Small intestine (tissue), 7 donors: ENCODE data around the gene METTL23. TPM values are rescaled to one million over a fixed set of nuclear protein-coding genes. Genes with fewer than 3 reads are reported as not detected.
A peak's percentile ranks its signal among the peaks of the same experiment; 100 is the strongest.

Experiments
- DNase-seq, 2 donors: peaks; one replicate each; pipeline versions ENCODE4 v3.0.0 to v3.0.0-alpha.2; 2013
- FAIRE-seq: peaks from 2 replicates; lab custom pipeline; 2012; peaks lifted over from hg19 to GRCh38; lab: Jason Lieb, UNC
- H3K27ac ChIP-seq, 3 donors: one replicate each; pipeline ENCODE4 v1.5.1; 2013; ENCODE audit warnings: low read length in 2 of 3, mild to moderate bottlenecking in 2 of 3, control low read depth in 1 of 3, inconsistent platforms in 1 of 3, low read depth in 1 of 3, moderate library complexity in 1 of 3
- H3K27me3 ChIP-seq, 3 donors: one replicate each; pipeline ENCODE4 v1.6.1; 2013; ENCODE audit warnings: low read length in 3 of 3, inconsistent platforms in 1 of 3; ENCODE audit not compliant: control insufficient read depth in 3 of 3, insufficient read depth in 3 of 3
- H3K36me3 ChIP-seq, 3 donors: one replicate each; pipeline ENCODE4 v1.6.1; 2013; ENCODE audit warnings: low read length in 3 of 3, inconsistent platforms in 1 of 3, low read depth in 1 of 3, mild to moderate bottlenecking in 1 of 3, moderate library complexity in 1 of 3; ENCODE audit not compliant: control insufficient read depth in 3 of 3, insufficient read depth in 2 of 3
- H3K4me1 ChIP-seq, 3 donors: one replicate each; pipeline ENCODE4 v1.6.1; 2013; ENCODE audit warnings: low read length in 2 of 3, inconsistent platforms in 1 of 3, low read depth in 1 of 3, mild to moderate bottlenecking in 1 of 3, moderate library complexity in 1 of 3; ENCODE audit not compliant: control insufficient read depth in 3 of 3, insufficient read depth in 2 of 3
- H3K4me3 ChIP-seq, 3 donors: one replicate each; pipeline ENCODE4 v1.5.1; 2013; ENCODE audit warnings: low read length in 3 of 3, control low read depth in 1 of 3, inconsistent platforms in 1 of 3, low read depth in 1 of 3, mild to moderate bottlenecking in 1 of 3, moderate library complexity in 1 of 3
- H3K9me3 ChIP-seq, 2 donors: one replicate each; pipeline ENCODE4 v1.6.1; 2013; ENCODE audit warnings: low read depth in 1 of 2, low read length in 1 of 2; ENCODE audit not compliant: control insufficient read depth in 2 of 2, insufficient read depth in 1 of 2
- WGBS, 3 donors: extraction: QIAGEN DNeasy Blood & Tissue Kit; methylation state at CpG; one replicate each; pipeline ENCODE4 v1.1.7; 2013; 5-methylcytosine and 5-hydroxymethylcytosine counted together
- polyA plus RNA-seq, 4 donors: library from polyadenylated mRNA; stranded (reverse) in 3 of 4; unstranded in 1 of 4; fragments of 200-250 nt in 3 of 4; fragments of 120-200 nt in 1 of 4; gene quantifications; one replicate each; pipeline versions ENCODE4 v1.2.1 to v1.2.3, GENCODE V29; 2013
- donor health status: healthy with polysubstance abuse.
- donor health status: control.
- donor health status: control.
- donor health status: Bipolar disorder and iron deficiency.
- donor health status: healthy.

Gene METTL23
- polyA plus RNA-seq, 4 donors: 28.8 to 41.8 (median 37.7) TPM

- no peaks in the 10 kb centered on the region for H3K9me3 ChIP-seq
- peaks cover 9 to 29% (median 12%) of the 10 kb centered on the region in 3 donors for H3K36me3 ChIP-seq
- FAIRE-seq: no peak
- peaks cover 0 to 5% (median 4%) of the 10 kb centered on the region in 3 donors for H3K4me1 ChIP-seq
- H3K4me3 ChIP-seq: no peak overlapping the region
- WGBS, 3 donors: 58 to 62% (median 60%) methylated on average over 3 of the region's 3 CpGs
- H3K27me3 ChIP-seq: no peaks in the 10 kb centered on the region
- H3K27ac ChIP-seq: no peak overlapping the region
- DNase-seq: no peak
Measured at GRCh38 chr17:76732734-76733617, 6.3 kb downstream of the METTL23 start.

GRCh38 chr17:76733618-76733957, 6.9 kb downstream of the METTL23 start:
- Histone ChIP-seq H3K27ac (no peak overlapping the region), H3K4me3 (peak overlapping the region in 1 of 3 donors; percentile 3), H3K4me1 (peaks cover 0 to 6% (median 5%) of the 10 kb centered on the region in 3 donors), H3K36me3 (peaks cover 9 to 29% (median 12%) of the 10 kb centered on the region in 3 donors), H3K9me3 (no peaks in the 10 kb centered on the region), H3K27me3 (no peaks in the 10 kb centered on the region)
- no peak for FAIRE-seq
- DNase-seq: no peak
- WGBS, 3 donors: 41 to 63% (median 53%) methylated on average over 1 of the region's 1 CpG

- FAIRE-seq: no peak
- Histone ChIP-seq H3K27me3 (no peaks in the 10 kb centered on the region), H3K4me3 (peak overlapping the region in 2 of 3 donors; percentile 16 to 91), H3K27ac (peak overlapping the region in 1 of 3 donors; percentile 99), H3K9me3 (no peaks in the 10 kb centered on the region), H3K4me1 (peaks cover 0 to 13% (median 5%) of the 10 kb centered on the region in 3 donors), H3K36me3 (peaks cover 9 to 29% (median 12%) of the 10 kb centered on the region in 3 donors)
- 7 to 14% (median 7%) methylated on average over 8 of the region's 8 CpGs for WGBS, 3 donors
- DNase-seq: peak; percentile 38
Measured at GRCh38 chr17:76734080-76734840, 7.6 kb downstream of the METTL23 start.

- no peaks in the 10 kb centered on the region for H3K27me3 ChIP-seq
- FAIRE-seq: no peak
- H3K4me1 ChIP-seq: peaks cover 0 to 14% (median 7%) of the 10 kb centered on the region in 3 donors
- peak overlapping the region in 2 of 3 donors; percentile 59 to 99 for H3K27ac ChIP-seq
- H3K4me3 ChIP-seq: peak overlapping the region in 2 of 3 donors; percentile 16 to 91
- H3K36me3 ChIP-seq: peaks cover 9 to 24% (median 12%) of the 10 kb centered on the region in 3 donors
- H3K9me3 ChIP-seq: no peaks in the 10 kb centered on the region
- 1 to 6% (median 4%) methylated on average over 5 of the region's 5 CpGs for WGBS, 3 donors
- DNase-seq: peak; percentile 58 to 69
Measured at GRCh38 chr17:76735006-76735405, 8.4 kb downstream of the METTL23 start.

GRCh38 chr17:76735586-76736348, 9.1 kb downstream of the METTL23 start:
- FAIRE-seq: no peak
- H3K4me3 ChIP-seq: peak overlapping the region; percentile 91 to 98 (median 96)
- H3K27ac ChIP-seq: peak overlapping the region; percentile 98 to 100 (median 99)
- H3K27me3 ChIP-seq: no peaks in the 10 kb centered on the region
- WGBS, 3 donors: 0 to 2% (median 0%) methylated on average over 20 of the region's 20 CpGs
- peak; percentile 9 to 24 for DNase-seq
- peaks cover 9 to 18% (median 9%) of the 10 kb centered on the region in 3 donors for H3K36me3 ChIP-seq
- H3K9me3 ChIP-seq: no peaks in the 10 kb centered on the region
- peaks cover 0 to 17% (median 7%) of the 10 kb centered on the region in 3 donors for H3K4me1 ChIP-seq

- peaks cover 0 to 17% (median 7%) of the 10 kb centered on the region in 3 donors for H3K4me1 ChIP-seq
- peaks cover 11 to 20% (median 12%) of the 10 kb centered on the region in 3 donors for H3K36me3 ChIP-seq
- WGBS, 3 donors: 0 to 1% (median 0%) methylated on average over 97 to 117 of the region's 117 CpGs
- peak overlapping the region; percentile 91 to 98 (median 96) for H3K4me3 ChIP-seq
- no peaks in the 10 kb centered on the region for H3K27me3 ChIP-seq
- no peak for FAIRE-seq
- H3K27ac ChIP-seq: peak overlapping the region; percentile 98 to 100 (median 99)
- no peaks in the 10 kb centered on the region for H3K9me3 ChIP-seq
- DNase-seq: peak; percentile 75 to 91
Measured at GRCh38 chr17:76736349-76737081, 9.9 kb downstream of the METTL23 start.

GRCh38 chr17:76737082-76737675, 10.5 kb downstream of the METTL23 start, which contains the start of gene SRSF2:
Gene SRSF2, minus strand, starts transcription at chr17:76737331. Its CDS starts 171 bp downstream, at chr17:76737160.
- Histone ChIP-seq H3K27ac (peak within 1 kb of the TSS; percentile 100), H3K9me3 (no peaks in the 10 kb centered on the region), H3K4me1 (peaks cover 0 to 17% (median 7%) of the 10 kb centered on the region in 3 donors), H3K27me3 (no peaks in the 10 kb centered on the region), H3K4me3 (peak within 1 kb of the TSS; percentile 91 to 98 (median 96)), H3K36me3 (peaks cover 12 to 17% (median 14%) of the 10 kb centered on the region in 3 donors)
- 0% methylated on average over 37 to 60 of the region's 60 CpGs for WGBS, 3 donors
- DNase-seq (peak; percentile 98 to 99), FAIRE-seq (no peak)
